NCI-H1436 treated with DMSO at 0.1 percent for 48 hours (cell line): ENCODE measurements around the gene BRCA2.

Source experiments
- DNase-seq: peaks from one replicate; lab custom pipeline; 2025; lab: John Stamatoyannopoulos, UW

The BRCA2 gene

DNA sequence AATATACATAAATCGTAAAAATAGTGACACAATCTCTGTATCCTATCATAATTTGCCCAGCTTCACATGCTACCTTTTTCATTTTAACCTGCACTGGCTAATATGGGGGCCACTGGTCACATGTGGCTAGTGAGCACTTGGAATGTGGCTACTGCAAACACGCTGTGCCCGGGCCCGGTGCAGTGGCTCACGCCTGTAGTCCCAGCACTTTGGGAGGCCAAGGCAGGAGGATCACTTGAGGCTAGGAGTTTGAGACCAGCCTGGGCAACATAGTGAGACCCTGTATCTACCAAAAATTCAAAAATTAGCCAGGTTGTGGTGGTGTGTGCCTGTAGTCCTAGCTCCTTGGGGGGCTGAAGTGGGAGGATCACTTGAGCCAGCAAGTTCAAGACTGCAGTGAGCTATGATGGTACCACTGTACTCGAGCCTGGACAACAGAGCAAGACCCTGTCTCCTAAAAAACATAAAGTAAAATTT is 114.2 kb downstream of the BRCA2 start:
- no peak for DNase-seq

DNA sequence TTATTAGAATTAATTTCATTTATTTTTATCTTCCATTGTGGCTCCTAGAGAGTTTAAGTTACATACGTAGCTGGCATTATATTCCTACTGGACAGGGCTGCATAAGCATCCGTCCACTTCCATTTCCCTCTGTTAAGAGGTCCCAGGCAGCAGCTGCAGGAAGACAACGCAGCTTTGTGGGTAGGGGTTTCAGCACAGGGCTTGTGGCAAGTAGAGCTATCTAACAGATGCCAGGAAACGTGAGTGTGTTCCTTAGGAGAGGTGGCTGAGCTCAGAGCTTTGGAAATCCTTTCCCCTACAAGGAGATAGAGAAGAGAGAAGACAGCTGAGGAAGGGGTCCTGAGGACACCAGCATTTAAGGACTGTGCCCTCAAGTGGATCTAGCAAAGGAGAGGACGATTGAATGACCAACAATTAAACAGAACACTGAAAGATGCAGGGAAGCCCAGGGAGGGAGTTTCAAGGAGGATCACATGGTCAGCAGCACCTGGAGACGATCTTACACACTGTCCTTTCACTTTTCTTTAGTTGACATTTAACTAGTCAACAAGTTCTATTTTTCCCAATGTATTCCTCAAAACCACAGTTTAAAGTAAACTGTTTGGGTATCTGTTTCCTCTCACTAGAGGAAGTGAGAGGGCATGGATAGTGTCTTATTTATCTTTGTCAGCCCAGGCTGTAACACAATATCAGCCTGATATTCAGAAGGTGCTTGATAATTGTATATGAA is 114.9 kb downstream of the BRCA2 start:
- DNase-seq = no peak

DNA sequence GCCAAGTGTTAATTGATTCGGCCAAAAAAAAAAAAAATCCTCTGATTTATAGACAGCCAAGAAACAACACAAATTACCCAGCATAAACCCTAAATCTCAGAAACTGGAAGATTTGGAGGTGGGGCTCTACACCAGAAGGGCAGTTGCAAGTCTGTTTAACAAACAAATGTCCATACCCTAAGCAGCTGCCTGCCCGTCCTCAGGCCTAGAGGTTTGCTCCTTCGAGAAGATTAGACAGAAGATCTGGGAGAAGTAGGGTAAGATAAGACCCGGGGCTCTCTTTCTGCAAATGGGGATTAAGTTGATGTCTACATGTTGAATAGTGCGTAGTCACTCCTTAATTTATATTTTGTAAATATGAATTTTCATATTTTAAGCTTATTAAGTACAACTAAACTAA is 116.1 kb downstream of the BRCA2 start:
- no peak for DNase-seq

DNA sequence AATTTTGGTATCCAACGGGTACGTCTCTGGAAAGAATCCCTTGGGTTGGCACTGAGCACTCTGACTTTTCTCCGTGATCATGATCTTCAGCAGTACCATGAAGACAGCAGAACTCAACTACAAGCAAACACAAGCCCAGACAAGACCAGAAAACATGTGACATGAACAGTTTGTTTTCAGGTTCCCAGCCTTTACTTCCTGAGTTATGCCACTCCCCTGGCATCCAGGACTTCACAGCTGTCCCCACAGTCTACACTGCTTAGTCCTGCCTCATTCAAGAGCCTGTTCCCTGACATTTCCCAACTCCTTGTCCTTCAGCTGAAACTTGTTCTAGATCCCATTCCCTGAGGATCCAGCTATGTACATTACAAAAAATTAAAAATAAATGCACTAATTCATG is 117.5 kb downstream of the BRCA2 start:
- no peak for DNase-seq

DNA sequence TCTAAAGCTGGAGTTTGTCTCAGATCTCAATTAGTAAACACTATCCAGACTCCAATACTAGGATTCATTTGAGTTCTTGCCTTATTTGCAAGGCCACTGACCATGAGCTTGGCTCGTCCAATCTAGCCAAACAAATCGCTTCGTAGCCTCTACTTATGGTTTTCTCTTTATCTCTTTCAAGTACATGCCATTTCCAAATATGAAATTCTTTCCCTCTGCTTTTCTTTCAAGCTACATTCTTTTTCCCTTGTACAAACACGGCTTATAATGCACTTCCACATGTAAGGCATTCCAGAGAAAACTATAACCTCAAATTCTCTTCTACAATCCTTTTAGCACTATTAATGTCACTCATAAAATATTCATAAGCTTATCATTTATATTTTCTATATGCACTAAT is 123.6 kb downstream of the BRCA2 start:
- no peak for DNase-seq

DNA sequence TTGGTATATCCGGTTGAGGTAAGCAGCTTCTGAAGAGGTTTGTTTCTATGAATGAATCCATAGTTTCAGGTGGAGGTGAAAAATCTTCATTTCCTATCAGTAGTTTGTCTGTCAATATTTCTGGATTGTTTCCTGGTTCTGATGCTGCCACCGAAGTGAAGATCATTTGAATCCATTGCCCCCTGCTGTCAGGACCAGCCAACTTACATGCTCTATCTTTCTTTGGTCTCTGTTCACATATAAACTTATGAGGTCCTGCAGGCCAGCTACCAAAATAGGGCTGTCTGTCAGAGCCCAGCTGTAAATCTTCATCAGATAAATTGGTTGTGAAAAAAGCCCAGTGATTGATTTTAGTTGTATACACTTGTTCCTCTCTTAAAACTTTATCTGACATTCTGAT is 127.8 kb downstream of the BRCA2 start:
- DNase-seq = no peak

DNA sequence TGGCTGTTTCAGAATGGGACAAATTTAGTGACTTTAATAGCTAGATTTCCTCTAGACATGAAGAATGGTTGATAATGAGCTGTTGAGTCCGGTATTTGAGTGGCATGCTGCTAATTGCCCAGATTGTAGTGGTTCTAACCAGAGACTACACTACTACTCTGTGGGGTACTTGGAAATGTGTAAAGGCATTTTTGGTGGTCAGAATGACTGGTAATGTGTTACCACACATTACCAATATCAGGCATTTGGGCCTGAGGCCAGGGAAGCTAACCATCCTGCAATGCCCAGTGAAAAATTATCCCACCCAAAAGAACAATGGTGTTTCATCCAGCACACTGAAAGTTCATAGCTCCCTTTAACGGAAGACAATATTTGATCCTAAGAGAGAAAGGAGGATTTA is 130.2 kb downstream of the BRCA2 start:
- no peak for DNase-seq

DNA sequence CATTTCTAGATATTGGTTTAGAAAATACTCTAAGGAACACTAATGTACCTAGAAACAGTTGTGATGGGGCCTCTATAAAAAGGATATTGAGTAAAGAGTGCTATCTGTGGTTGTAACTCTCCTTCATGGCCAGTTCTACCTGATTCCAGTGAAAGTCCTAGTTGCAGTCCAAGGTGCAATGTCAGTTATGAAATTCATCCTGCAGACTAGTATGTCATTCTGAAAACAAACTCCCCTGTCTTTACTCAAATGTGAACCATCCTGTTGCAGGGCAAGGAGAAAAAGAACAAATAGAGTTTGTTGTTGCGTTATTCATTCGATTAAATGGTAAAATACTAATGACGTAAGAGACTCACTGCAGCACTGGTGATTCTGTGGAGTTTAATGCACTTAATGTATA is 130.9 kb downstream of the BRCA2 start:
- DNase-seq = no peak

DNA sequence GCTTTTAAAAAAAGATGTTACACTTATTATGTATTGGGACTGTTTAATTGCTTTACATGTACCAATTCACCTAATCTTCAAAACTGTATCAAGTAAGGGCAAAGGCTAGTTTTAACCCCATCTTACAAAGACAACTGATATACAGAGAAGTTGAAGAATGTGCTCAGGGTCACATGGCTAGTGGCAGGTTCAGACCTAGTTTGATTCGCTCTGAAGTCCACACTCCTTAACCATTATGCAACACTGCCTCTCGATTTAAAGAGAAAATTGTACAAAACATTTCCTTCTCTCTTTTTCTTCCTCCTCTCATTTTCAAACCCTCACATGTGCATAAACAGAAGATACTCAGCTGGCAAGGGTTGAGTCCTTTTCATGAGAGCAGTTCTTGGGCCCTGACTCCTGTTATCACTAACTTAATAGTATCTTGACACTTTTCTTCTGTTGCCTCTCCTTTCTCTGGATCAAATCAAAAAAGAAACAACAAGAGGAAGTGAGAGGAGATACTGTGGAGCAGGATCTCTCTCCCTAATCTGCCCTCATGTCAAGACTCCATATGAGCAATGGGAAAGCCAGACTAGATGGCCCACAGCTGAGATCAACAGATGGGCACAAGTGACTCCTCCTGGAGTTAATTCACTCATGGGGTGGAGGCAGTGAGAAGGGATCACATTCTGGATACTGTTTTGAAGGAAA is 131.6 kb downstream of the BRCA2 start:
- no peak for DNase-seq

DNA sequence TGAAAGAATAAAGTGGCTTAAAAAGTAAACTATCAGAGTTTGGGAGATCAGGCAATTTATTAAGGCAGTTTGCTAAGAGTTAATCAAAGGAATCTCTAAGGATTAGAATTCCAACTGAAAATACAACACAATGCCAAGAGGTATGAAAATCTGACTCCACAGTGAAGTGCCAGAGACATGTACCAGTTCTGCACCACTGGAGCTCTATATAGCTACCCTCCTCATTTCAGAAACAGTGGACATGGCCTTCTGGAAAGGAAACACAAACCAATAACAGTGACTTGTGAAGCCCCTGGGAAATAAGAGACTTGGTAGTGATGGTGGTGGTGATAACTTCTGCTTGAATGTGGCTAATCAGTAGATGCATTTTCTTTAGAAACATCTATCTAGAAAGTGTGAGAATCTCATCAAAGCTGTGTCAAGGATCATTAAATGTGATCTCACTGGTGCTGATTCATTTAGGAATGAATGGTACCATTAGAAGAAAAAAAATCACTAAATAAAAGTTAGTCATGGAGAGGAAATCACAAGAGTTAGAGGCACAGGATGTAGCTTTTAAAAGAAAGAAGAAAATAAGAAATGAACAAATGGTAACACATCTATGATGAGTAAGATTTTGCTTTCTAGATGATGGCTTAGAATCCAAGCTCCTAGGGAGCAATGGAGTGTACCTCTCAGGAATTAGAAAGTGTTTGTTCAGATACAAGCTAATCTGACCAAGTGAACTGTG is 132.8 kb downstream of the BRCA2 start:
- DNase-seq = no peak

DNA sequence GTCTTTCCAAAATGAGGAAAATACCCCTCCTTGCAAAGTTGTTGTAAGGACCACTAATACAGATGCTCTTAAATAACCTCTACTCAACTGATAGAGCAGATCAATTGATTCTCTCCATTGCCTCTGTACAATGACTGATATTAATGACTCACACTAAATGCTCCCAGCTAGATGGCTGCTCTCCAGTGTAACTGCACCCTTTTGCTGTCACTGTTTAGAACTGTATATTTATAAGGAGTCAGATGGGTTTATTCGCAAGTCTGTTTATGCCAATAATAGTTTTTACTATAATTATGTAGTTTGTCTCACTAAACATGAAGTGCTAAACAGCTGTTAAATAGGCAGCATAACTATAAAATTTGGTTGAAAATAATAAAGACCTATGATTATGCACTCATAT is 133.7 kb downstream of the BRCA2 start:
- DNase-seq = no peak
